OCI-LY1 (cell line): Measurements from ENCODE around the gene TTC21A.

Experiments used
- H2AFZ ChIP-seq: fragments of 200-600 bp; sonication (generic), shearing (Covaris generic); 2 replicates; pipeline ENCODE4 v1.6.0; 2014; ENCODE audit warnings: antibody characterized with exemption, mild to moderate bottlenecking, low read length
- H3F3A ChIP-seq: fragments of 200-600 bp; sonication (generic), shearing (Covaris generic); 2 replicates; pipeline ENCODE4 v1.6.0; 2014; ENCODE audit warnings: mild to moderate bottlenecking, antibody characterized with exemption, low read length, moderate library complexity; ENCODE audit not compliant: insufficient read depth
- H3K27ac ChIP-seq: fragments of 200-600 bp; sonication (generic); 2 replicates; pipeline ENCODE4 v1.5.1; 2014; ENCODE audit warnings: low read length, mixed run types, mild to moderate bottlenecking, low read depth; ENCODE audit not compliant: poor library complexity, severe bottlenecking
- H3K27me3 ChIP-seq: fragments of 200-600 bp; sonication (generic); 2 replicates; pipeline ENCODE4 v1.6.0; 2014; ENCODE audit warnings: antibody characterized with exemption, mild to moderate bottlenecking, low read length, moderate library complexity; ENCODE audit not compliant: insufficient read depth
- H3K36me3 ChIP-seq: fragments of 200-600 bp; sonication (generic); 2 replicates; pipeline ENCODE4 v1.6.1; 2014; ENCODE audit warnings: mild to moderate bottlenecking, antibody characterized with exemption, low read length, moderate library complexity, mixed read lengths; ENCODE audit not compliant: insufficient read depth
- H3K4me1 ChIP-seq: fragments of 200-600 bp; sonication (generic); 2 replicates; pipeline ENCODE4 v1.5.1; 2014; ENCODE audit warnings: mild to moderate bottlenecking, low read length, moderate library complexity; ENCODE audit not compliant: insufficient read depth, severe bottlenecking
- H3K4me2 ChIP-seq: fragments of 200-600 bp; sonication (generic), shearing (Covaris generic); 2 replicates; pipeline ENCODE4 v1.6.1; 2014; ENCODE audit warnings: low read length
- H3K4me3 ChIP-seq: fragments of 200-600 bp; sonication (generic); 2 replicates; pipeline ENCODE4 v1.5.1; 2014; ENCODE audit warnings: low read length, low read depth, mild to moderate bottlenecking, mixed read lengths; ENCODE audit not compliant: poor library complexity, severe bottlenecking
- H3K79me2 ChIP-seq: fragments of 200-600 bp; shearing (Covaris generic); 2 replicates; pipeline ENCODE4 v1.6.1; 2016; ENCODE audit warnings: mixed run types, low read length, mixed read lengths; ENCODE audit not compliant: insufficient read depth
- H3K9ac ChIP-seq: fragments of 200-600 bp; sonication (generic), shearing (Covaris generic); 2 replicates; pipeline ENCODE4 v1.6.1; 2014; ENCODE audit warnings: mild to moderate bottlenecking, low read length, mixed read lengths
- H3K9me2 ChIP-seq: fragments of 200-600 bp; sonication (generic), shearing (Covaris generic); 2 replicates; pipeline ENCODE4 v1.6.1; 2014; ENCODE audit warnings: low read depth, mild to moderate bottlenecking, low read length, mixed read lengths
- H3K9me3 ChIP-seq: fragments of 200-600 bp; shearing (Covaris generic); 2 replicates; pipeline ENCODE4 v1.6.1; 2014; ENCODE audit warnings: low read length, mixed read lengths
- H4K20me1 ChIP-seq: fragments of 200-600 bp; sonication (generic), shearing (Covaris generic); 2 replicates; pipeline ENCODE4 v1.6.0; 2016; ENCODE audit warnings: mild to moderate bottlenecking, low read length; ENCODE audit not compliant: insufficient read depth
- CTCF ChIP-seq: fragments of 200-600 bp; sonication (generic), shearing (Covaris generic); IDR thresholded peaks from 2 replicates; pipeline ENCODE4 v1.5.1; 2017; ENCODE audit warnings: mild to moderate bottlenecking, antibody characterized with exemption, low read length, moderate library complexity, mixed read lengths
- EZH2 ChIP-seq: fragments of 200-600 bp; sonication (generic), shearing (Covaris generic); IDR thresholded peaks from 2 replicates; pipeline ENCODE4 v1.8.0; 2017; ENCODE audit warnings: borderline replicate concordance, mixed run types, mild to moderate bottlenecking, antibody characterized with exemption, low read length, moderate library complexity, mixed read lengths

TTC21A gene

GRCh38 chr3:39176025-39176714 lies 68.7 kb downstream of the TTC21A start:
- Histone ChIP-seq H2AFZ (no peak overlapping the region), H3K36me3 (no peaks in the 10 kb centered on the region), H3K9ac (no peak overlapping the region), H3K79me2 (no peaks in the 10 kb centered on the region), H3K9me3 (no peaks in the 10 kb centered on the region), H3K4me3 (no peak overlapping the region), H3K4me1 (peaks cover 23% of the 10 kb centered on the region), H3K27me3 (no peaks in the 10 kb centered on the region), H3K9me2 (no peaks in the 10 kb centered on the region), H4K20me1 (no peaks in the 10 kb centered on the region), H3F3A (0 out of 2 replicates have a peak, but pooled peaks cover 5% of the 10 kb centered on the region), H3K4me2 (no peak overlapping the region), H3K27ac (no peak overlapping the region)
- TF ChIP-seq EZH2 (no peak), CTCF (no peak)

DNA sequence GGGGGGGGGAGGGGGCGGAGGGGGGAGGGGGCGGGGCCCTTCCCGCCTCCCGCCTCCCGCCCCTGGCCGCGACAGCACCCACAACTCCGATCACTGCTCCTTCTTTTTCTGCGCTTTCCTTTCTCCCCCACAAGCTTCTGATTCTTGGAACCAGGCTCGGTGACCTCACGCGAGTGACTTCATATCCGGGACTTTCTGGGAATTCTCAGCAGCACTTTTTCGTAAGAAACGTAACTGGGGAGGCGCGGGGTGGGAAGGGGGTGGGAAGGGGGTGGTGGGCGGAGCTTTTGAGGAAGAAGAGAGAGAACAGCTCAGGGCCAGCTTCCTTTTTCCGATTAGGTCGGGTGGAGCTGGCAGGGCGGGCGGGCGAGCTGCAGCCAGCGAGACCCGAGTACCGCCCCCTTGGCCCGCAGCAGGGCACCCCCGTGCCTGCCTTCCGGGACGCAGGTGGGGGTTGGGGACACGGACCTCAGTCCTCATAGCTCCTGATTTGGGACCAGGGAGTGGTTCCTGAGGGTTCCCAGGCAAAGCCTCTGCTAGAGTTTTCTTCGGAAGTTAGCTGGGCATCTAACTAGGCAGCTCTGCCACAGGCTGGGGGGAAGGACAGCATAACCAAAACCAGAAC lies 70.3 kb downstream of the TTC21A start:
- no peaks in the 10 kb centered on the region for H3K9me2 ChIP-seq
- no peaks in the 10 kb centered on the region for H3K79me2 ChIP-seq
- H3K36me3 ChIP-seq: no peaks in the 10 kb centered on the region
- peak overlapping the region; percentile 63 for H3K4me3 ChIP-seq
- peak overlapping the region; percentile 66 for H3K9ac ChIP-seq
- H4K20me1 ChIP-seq: no peaks in the 10 kb centered on the region
- H3K9me3 ChIP-seq: no peaks in the 10 kb centered on the region
- no peak overlapping the region for H3K27ac ChIP-seq
- H3F3A ChIP-seq: 0 out of 2 replicates have a peak, but pooled peaks cover 5% of the 10 kb centered on the region
- H3K4me2 ChIP-seq: peak overlapping the region; percentile 95
- no peaks in the 10 kb centered on the region for H3K27me3 ChIP-seq
- H3K4me1 ChIP-seq: peaks cover 25% of the 10 kb centered on the region
- 0 out of 2 replicates have a peak overlapping the region, but pooled peaks have one; percentile 52 for H2AFZ ChIP-seq
- TF ChIP-seq CTCF (no peak), EZH2 (no peak)

DNA sequence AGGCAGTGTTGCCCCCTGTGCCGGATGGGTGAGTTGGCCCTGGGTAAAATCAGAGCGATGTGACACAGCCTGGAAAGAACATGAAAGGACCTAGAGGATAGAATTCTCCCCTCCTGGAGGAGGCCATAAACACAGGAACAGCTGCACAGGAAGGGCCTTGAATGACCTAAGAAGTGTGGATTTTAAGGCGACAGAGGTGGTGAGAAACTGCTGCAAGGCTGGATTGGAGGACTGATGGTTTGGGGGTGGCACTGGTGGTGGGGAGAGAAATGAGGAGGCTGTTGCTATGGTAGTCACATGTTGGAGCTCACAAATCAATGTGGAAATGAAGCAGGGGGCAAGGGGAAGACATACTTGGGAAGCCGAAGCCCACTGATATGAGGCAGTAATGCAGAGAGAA lies 71.1 kb downstream of the TTC21A start:
- H3K4me2 ChIP-seq: peak overlapping the region; percentile 95
- H3K4me1 ChIP-seq: peaks cover 25% of the 10 kb centered on the region
- no peaks in the 10 kb centered on the region for H3K27me3 ChIP-seq
- peak overlapping the region; percentile 66 for H3K9ac ChIP-seq
- H4K20me1 ChIP-seq: no peaks in the 10 kb centered on the region
- H3K79me2 ChIP-seq: no peaks in the 10 kb centered on the region
- H3F3A ChIP-seq: 0 out of 2 replicates have a peak, but pooled peaks cover 5% of the 10 kb centered on the region
- peak overlapping the region; percentile 63 for H3K4me3 ChIP-seq
- H3K27ac ChIP-seq: no peak overlapping the region
- TF ChIP-seq EZH2: no peak
- no peak for TF ChIP-seq CTCF
- H2AFZ ChIP-seq: no peak overlapping the region
- H3K36me3 ChIP-seq: no peaks in the 10 kb centered on the region
- H3K9me2 ChIP-seq: no peaks in the 10 kb centered on the region
- no peaks in the 10 kb centered on the region for H3K9me3 ChIP-seq
